ENCODE data around the gene GRK6.

Gene GRK6

DNA sequence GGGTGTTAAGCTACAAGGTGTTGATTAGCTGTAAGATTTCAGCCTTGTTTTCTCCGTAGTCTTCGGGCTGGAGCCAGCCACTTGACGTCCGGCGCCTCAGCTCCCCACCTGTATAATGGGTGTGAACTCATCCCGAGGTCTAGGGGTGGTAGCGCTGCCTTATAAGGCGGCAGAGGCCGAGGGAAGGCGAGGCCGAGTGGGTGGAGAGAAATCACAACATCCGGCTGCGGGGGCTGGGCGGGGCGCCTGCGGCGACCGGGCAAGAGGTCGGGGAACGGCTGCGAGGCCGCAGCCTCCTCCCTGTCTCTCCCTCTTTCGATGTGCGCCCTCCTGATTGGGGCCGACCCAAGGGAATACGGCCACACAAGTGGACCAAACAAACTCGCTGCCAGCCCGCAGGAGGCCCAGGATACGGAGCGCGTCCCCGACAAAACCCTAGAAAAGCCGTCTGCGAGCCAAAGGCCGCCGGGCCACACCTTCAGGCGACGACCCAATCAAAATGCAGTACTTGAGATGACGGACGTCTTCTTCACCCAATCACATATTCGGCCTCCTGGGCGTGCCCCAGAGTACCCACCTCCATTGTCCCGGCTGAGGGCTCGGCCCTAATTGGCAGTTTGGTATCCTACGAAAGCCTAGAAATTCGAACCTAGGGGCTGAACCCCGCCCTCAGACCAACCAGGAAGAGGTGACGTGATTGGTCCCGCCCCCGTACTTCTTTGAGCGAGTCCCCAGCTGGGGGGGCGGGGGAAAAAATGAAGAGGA, 493 bp upstream of the GRK6 start:
- DNase-seq (ENCODE audit: low read depth), result peak; percentile 99

DNA sequence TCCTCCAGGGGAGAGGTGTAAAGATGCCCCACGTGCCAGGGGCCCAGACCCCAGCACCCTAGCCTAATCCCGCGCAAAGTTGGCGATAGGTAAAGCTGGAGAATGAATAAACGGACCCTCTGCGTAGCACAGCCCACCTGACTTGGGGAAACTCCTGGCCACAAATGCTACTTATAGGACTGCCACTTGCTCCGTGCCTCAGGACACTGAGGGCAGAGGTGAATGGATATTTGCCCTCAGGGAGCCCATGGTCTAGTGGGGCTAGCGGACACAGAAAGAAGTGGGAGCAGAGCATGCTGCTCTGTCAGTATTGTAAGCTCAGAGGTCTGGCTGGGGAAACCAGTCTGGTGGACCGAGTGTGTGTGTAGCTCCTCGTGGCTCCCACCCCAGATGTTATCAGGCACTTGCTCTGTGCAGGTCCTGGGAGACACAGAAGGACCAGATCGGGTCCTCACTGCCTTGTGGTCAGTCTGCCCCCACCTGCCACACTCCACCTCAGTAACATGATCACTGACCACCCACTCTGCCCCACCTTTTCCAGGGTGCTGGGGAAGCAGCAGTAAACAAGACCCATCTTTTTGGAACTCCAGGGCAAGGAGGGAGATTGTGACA, 841 bp downstream of the GRK6 start:
- no peak for DNase-seq (ENCODE audit: low read depth)

DNA sequence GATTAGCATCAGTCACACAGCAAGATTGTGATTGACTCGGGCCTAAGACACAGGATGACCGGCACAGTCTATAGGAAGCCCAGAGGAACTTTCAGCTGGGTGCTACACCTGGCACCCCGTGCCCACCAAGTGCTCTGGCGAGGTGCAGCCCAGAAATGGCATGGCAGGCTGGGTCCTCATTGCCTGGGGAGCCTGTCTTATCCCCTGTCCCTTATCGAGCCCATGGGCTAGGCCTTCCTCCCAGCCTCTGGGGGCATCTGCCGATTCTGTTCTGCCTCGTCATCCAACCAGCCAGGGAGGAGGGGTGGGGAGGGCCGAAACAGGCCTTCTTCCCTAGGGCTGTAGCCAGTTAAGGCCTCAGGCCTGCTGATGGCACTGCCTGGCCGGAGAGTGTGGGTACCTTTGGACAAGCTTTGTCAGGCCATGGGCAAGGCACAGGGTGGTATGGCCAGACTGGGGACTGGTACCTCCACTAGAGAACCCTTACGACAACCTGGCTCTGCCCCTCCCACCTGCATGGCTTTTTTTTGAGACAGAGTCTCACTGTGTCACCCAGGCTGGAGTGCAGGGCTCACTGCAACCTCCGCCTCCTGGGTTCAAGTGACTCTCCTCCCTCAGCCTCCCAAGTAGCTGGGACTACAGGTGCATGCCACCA, 1.6 kb downstream of the GRK6 start:
- no peak for DNase-seq (ENCODE audit: low read depth)

DNA sequence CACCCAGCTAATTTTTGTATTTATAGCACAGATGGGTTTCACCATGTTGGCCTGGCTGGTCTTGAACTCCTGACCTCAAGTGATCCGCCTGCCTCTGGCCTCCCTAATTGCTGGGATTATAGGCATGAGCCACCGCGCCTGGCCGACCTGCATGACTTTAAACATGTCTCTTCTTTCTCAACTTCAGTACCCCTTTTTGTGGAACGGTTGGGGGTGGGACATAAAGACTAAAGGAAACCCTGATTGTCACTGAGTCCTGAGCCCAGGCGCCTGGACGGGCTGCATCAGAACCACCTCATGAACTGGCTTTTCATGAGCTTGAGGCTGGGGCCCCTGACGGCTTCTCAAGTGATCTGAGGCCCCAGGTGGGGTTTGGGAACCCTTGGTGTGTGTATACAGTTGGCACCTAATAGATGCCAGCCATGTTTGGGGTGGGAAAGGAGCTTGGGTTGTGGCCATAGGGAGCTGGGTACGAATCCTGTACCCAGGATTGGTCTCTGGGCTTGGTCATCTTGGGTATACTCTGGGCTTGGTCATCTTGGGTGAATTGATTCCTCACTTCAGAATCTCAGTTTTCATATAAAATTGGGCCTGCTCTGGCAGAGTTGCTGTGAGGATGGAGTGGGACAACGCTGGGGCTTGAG, 2.2 kb downstream of the GRK6 start:
- no peak for DNase-seq (ENCODE audit: low read depth)

DNA sequence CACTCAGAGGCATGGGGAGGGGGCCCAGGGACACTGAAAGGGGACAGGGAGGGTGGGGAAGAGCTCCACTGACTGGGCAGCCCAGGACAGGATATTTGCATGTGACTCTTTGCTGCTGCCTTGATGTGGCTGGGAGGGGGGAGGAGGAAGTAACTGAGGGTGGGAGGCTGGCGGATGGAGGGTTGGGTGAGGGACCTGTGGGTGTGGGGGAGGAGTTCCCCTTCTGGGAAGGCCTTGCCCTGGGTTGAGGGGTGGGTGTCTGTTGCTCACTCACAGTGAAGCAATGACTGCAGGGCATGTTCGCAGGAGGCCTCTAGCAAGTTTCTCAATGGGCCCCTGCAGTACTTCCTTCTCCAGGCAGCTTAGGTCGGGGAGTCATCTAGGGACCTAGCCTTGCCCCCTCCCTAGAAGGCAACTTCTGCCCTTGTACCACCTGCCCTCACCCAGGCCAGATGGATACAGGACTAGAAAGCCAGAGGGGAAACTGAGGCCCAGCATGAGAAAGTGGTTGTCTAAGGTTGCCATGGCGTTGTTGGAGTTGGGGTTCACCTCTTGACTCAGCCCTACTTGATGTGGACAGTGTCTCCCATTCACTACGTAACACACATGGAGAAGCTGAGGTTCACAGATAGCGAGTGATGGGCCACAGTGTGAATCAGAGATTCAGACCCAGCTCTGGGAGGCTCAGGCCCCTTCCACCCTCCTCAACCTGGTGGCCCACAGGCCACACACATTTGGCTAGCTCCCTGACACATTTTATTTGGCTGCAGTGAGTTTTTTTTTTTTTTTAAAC, 3.0 kb downstream of the GRK6 start:
- DNase-seq (ENCODE audit: low read depth), result peak; percentile 81

DNA sequence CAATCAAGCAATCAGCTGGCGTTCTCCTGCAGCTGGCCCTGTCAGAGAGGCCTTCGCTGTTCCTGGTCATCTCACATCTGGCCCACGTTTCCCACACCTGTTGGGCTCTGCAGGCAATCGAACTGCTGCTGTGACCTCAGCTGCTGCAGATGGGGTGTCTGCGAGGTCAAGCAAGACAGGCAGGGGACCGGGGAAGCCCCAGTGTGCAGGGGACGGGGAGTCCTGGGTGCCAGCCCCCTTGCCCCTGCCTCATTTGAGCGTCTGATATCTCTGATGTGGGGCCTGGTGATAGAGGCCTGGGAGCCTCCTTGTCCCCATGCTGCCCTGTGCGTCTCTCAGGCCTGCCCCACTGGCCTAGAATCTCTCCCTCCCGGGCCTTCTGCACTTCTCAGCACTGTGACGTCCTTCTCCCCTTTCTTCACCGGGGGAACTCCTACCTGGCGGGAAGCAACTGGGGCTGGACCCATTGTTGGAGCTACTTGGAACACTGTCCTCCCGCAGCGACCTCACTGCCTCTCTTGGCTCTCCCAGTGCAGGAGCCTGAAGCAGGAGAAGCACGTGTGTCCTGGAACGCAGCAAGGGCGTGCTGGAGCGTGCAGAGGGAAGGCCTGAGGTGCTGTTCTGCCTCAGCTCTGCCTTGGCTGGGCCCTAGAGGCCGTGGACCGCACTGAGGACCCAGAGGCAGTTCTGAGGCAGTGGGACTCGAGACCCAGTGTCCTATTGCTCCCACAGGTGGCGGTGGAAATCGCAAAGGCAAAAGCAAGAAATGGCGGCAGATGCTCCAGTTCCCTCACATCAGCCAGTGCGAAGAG, 3.9 kb downstream of the GRK6 start:
- DNase-seq (ENCODE audit: low read depth), result no peak

DNA sequence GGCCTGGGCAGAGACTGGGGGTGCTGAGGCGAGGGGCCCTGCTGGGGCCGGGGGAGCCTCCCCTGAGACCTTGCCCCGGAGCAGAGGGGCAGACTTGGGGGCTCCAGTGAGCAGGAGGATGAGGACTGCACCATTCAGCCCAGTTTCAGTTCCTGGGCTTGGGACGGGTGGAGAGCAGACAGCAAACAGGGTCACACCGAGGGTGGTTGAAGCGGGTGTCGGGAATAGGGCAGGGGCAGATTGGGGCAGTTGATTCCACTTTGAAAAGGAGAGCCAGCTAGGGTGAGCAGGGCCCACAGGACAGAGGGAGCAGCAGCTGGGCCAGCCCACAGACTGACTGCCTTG, 4.5 kb downstream of the GRK6 start:
- DNase-seq (ENCODE audit: low read depth), result no peak

DNA sequence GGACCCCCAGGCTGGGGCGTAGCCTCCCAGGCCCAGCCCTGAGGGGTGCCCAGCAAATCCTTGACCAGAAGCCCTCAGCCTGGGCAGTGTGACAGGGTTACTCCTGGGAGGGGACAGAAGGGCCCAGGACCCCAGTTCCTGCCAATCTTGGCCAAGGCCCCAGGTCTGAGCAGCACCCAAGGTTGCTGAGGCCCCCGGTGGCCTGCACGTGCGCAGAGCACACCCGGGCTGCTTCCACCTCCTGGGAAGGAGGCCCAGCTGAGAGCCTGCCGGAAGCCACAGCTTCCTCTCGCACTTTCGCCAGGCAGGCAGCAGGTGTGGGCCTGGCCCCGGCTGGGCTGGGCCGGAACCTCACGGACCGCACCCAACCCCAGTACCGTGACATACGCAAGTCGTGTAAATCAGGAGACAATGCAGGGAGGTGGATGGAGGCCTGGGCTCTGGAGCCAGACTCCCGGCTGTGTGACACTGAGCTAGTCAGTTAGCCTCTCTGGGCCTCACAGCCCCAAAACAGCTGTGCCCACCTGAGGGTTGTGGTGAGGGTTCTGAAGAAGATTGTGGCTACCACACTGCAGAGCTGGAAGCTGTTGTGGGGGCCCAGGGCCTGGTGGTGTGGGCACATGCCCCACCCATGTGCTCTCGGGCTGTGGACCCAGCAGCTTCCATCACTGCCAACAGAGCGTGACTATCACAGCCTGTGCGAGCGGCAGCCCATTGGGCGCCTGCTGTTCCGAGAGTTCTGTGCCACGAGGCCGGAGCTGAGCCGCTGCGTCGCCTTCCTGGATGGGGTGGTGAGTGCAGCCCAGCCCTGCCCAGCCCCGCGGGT, 5.1 kb downstream of the GRK6 start:
- peak; percentile 48 for DNase-seq (ENCODE audit: low read depth)

DNA sequence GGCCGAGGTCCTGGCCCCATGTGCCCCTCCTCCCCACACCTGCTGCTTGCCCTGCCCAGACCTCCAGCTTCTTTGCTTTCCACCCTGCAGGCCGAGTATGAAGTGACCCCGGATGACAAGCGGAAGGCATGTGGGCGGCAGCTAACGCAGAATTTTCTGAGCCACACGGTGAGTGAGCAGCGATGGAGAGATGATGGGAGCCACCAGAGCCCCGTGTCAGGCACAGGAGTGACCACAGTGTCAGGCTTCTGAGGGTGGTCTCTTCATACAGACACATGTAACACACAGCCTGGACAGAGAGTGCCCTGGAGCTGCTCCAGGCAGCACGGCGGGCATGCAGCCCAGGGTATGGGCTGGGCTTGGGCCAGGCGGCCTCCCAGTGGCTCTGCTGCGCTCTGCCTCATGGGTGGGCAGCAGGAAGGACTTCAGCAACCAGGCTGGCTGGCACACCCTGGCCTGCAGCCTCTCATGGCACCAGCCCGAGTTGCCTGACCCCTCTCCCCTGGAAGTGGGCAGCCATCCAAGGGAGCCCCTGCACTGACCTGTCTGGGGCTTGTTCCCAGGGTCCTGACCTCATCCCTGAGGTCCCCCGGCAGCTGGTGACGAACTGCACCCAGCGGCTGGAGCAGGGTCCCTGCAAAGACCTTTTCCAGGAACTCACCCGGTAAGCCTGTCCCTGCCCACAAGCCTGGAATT, 5.8 kb downstream of the GRK6 start:
- no peak for DNase-seq (ENCODE audit: low read depth)

DNA sequence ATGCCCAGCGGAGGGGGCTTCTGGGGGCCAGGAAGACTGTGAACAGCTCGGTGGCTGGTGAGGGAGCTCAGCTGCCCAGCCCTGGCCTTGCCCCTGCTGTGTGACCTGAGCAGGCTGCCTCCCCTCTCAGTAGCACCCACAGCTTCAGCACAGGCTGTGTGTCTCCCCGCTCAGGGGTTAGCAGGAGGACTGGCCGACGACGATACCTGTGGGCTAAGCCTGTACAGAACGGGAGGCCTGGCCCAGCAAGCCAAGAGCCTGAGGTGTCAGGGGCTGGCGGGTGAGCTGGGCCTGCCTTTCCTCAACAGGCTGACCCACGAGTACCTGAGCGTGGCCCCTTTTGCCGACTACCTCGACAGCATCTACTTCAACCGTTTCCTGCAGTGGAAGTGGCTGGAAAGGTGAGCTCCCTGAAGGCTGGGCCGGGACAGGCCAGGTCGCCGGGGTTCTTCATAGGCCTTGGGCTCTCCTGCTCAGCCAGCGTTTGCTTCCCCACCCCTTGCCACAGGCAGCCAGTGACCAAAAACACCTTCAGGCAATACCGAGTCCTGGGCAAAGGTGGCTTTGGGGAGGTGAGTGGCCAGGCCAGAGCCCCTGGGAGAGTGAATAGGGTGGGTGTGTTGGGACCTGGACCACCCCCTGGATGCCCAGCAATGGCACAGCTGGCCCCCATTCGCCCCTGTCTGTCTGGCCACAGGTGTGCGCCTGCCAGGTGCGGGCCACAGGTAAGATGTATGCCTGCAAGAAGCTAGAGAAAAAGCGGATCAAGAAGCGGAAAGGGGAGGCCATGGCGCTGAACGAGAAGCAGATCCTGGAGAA, 6.6 kb downstream of the GRK6 start:
- no peak for DNase-seq (ENCODE audit: low read depth)

DNA sequence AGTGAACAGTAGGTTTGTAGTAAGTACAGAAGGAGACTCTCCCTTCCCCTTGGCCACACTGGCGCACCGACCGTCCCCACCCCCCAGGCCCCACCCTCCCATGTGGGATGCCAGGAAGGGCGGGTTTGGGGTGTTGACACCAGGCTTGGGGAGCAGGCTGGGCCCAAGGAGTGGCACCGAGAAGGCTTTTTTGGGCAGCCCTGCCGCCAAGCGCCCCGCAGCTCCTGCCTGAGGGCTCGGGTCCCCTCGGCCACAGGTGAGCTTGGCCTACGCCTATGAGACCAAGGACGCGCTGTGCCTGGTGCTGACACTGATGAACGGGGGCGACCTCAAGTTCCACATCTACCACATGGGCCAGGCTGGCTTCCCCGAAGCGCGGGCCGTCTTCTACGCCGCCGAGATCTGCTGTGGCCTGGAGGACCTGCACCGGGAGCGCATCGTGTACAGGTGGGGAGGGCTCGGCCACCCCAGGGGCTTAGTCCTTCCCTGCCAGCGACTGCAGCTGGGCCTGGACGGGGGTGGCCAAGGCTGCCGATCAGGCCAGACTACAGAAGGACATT, 7.3 kb downstream of the GRK6 start:
- DNase-seq (ENCODE audit: low read depth), result no peak

DNA sequence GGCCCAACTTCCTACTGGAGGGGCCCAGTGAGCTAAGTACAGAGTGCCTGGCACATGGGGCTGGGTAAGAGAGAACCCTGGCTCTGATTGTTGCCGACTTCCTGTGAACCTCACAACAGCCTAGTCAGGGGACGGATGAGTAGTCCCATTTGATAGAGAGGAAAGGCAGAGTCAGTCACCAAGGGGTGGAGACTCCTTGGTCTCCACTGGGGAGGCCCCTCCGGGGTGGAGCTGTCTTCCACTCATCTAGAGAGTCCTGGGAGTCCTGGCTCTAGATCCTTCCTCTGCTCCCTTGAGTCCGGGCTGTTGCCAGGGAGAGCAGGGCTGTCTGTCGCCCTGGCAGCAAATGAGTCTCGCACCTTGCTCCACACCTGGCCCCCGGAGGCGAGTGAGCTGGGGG, 8.0 kb downstream of the GRK6 start:
- no peak for DNase-seq (ENCODE audit: low read depth)

DNA sequence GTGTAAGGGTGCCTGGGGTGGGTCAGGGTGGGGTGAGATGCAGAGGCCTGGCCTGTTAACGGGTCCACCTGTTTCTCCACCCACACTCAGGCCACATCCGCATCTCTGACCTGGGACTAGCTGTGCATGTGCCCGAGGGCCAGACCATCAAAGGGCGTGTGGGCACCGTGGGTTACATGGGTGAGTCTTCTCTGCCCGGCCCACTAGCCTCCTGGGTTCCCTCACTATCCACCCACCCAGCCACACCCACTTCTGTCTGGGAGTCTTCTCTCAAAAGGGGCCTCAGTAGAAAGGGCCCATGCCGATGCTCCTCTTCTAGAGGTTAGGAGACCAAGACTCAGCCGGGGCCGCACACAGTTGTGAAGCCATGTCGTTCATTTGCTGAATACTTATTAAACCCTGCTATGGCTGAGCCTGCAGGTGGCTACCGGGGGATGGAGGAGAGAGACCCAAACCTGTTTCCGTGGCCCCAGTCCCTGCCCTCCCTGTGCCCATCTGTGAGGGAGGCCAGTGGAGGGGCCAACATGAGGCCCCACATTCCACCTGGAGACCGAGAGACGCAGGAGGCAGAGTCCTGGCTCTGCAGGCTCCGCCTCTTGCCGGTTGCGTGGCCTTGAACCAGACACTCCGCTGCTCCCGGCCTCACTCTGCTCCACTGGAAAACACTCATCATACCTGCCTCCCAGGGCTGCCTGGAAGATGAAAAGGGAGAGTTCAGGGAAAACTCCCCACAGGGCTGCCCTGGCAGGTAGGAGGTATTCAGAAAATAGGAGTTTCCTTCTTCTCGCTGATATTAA, 8.7 kb downstream of the GRK6 start:
- DNase-seq (ENCODE audit: low read depth), result no peak

DNA sequence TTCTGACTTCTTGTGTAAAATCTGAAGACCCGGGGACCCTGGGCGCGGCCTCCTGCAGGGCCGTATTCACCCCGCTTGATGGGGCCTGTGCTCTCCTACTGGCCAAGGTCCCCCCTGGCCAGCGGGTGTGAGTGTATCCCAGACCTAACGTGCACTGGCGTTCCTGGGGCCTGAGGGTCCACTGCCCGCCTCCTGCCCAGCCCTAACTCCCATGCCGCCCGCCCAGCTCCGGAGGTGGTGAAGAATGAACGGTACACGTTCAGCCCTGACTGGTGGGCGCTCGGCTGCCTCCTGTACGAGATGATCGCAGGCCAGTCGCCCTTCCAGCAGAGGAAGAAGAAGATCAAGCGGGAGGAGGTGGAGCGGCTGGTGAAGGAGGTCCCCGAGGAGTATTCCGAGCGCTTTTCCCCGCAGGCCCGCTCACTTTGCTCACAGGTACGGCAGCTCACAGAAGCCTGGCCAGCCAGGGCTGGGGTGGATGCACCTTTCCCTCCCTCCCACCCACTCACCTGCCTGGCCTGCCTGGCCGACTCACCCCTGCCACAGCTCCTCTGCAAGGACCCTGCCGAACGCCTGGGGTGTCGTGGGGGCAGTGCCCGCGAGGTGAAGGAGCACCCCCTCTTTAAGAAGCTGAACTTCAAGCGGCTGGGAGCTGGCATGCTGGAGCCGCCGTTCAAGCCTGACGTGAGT, 9.5 kb downstream of the GRK6 start:
- DNase-seq (ENCODE audit: low read depth), result no peak

DNA sequence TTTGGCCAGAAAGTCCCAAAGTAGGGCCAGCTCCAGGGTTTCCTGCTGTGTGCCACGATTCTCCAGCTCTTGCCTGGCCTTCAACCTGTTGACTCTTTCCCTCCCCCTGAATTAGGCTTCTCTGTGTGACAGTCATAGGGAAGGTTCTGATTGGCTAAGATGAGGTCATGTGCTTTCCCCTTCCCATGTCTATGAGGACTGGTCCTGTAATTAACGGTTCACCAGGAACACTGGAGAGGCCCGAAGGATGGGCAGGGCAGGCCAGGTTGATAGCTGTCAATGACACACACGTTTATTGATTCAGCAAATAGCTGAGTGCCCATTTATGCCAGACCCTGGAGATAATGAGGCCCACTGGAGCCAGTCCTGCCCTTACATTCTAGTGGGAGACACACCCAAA, 11.1 kb downstream of the GRK6 start:
- DNase-seq (ENCODE audit: low read depth), result no peak

DNA sequence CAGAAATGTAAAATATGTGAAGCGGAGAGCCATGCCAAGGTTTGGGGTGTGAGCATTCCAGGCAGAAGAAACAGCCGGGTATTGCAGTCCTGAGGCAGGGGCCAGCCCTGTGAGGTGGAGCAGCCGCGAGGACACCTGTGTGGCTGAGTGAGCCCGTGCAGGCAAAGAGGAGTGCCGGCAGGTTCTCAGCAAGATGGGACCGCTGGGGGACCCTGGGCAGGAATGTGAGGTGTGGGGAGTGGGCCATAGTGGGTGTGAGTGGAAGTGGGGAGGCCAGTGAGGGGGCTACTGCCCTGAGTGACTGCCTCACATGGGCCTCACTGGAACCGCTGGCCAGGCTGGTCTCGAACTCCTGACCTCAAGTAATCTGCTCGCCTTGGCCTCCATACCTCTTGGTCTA, 12.0 kb downstream of the GRK6 start:
- no peak for DNase-seq (ENCODE audit: low read depth)

DNA sequence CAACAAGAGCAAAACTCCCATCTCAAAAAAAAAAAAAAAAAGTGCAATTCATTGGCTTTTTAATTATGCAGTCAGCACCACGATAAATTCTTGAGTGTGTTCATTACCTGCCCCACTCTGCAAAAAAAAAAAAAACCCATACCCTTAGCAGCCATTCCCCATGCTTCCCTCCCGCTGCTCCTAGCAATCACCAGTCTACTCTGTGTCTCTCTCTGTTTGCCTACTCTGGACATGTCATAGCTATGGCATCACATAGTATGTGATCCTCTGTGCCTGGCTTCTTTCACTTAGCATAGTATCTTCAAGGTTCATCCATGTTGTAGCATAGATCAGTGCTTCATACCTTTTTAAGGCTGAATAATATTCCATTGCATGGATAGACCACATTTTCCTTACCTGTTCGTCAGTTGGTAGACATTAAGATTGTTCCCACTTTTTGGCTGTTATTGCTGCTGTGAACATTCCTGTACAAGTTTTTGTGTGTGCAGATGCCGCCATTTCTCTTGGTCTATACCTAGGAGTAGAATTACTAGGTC, 13.1 kb downstream of the GRK6 start:
- DNase-seq (ENCODE audit: low read depth), result no peak

Data from activated T-helper 9 cell treated with anti-CD3 and anti-CD28 coated beads, Interleukin-2, amount 50 U/mL, for 16 hours (primary cell).